HEK293T (cell line): Measurements from ENCODE around the gene SYT5.
"Not testable (repeated sequence)": the region's sequence is repeated elsewhere in the genome, so short reads cannot be mapped to it uniquely, and the experiment has no call there.

Experiments
- ARNT ChIP-seq: fragments of 450-650 bp; IDR thresholded peaks from 2 replicates; pipeline ENCODE4 v1.6.1; 2017; ENCODE audit warnings: mild to moderate bottlenecking
- ELF4 ChIP-seq: fragments of 450-650 bp; IDR thresholded peaks from 2 replicates; pipeline ENCODE4 v1.6.1; 2017; ENCODE audit warnings: antibody characterized with exemption
- FOXA1 ChIP-seq: fragments of 450-650 bp; IDR thresholded peaks from 2 replicates; pipeline ENCODE4 v1.6.1; 2016; ENCODE audit warnings: mild to moderate bottlenecking
- FOXK2 ChIP-seq: fragments of 450-650 bp; IDR thresholded peaks from 2 replicates; pipeline ENCODE4 v1.6.1; 2016; ENCODE audit warnings: mild to moderate bottlenecking
- FOXM1 ChIP-seq: fragments of 450-650 bp; IDR thresholded peaks from 2 replicates; pipeline ENCODE4 v1.6.1; 2017; ENCODE audit warnings: mild to moderate bottlenecking, borderline replicate concordance
- HDGF ChIP-seq: fragments of 450-650 bp; IDR thresholded peaks from 2 replicates; pipeline ENCODE4 v1.6.1; 2017; ENCODE audit warnings: antibody characterized with exemption, borderline replicate concordance
- LEF1 ChIP-seq: fragments of 450-650 bp; IDR thresholded peaks from 2 replicates; pipeline ENCODE4 v1.6.1; 2017; ENCODE audit warnings: mild to moderate bottlenecking, borderline replicate concordance
- NFRKB ChIP-seq: fragments of 450-650 bp; IDR thresholded peaks from 2 replicates; pipeline ENCODE4 v1.6.1; 2016; ENCODE audit warnings: mild to moderate bottlenecking, moderate library complexity
- SUZ12 ChIP-seq: fragments of 450-650 bp; IDR thresholded peaks from 2 replicates; pipeline ENCODE4 v1.6.1; 2016; ENCODE audit warnings: mild to moderate bottlenecking
- TARDBP ChIP-seq: fragments of 450-650 bp; IDR thresholded peaks from 2 replicates; pipeline ENCODE4 v1.6.1; 2016
- ZNF384 ChIP-seq: fragments of 450-650 bp; IDR thresholded peaks from 2 replicates; pipeline ENCODE4 v1.6.1; 2016

DNA sequence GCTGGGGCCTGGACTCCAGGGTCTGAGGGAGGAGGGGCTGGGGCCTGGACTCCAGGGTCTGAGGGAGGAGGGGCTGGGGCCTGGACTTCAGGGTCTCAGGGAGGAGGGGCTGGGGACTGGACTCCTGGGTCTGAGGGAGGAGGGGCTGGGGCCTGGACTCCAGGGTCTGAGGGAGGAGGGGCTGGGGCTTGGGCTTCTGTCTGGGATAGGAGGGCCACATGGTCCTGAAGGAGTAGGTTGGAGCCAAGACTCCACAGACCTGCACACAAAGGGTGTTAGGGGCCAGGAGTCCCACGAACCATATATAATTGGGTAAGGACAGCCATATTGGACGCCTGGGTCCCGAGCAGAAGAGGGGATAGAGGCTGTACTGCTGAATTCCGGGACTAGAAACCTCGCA lies 24.3 kb downstream of the SYT5 start:
- not testable (repeated sequence) for TF ChIP-seq ZNF384, NFRKB, ELF4, LEF1, FOXA1, SUZ12, ARNT, TARDBP, FOXK2, FOXM1, HDGF
